BE2C (cell line): ENCODE results near the gene C2orf80.

ENCODE experiments used
- DNase-seq: peaks from one replicate; pipeline ENCODE4 v3.0.0-alpha.2; 2020
- H3K27me3 ChIP-seq: fragments of 250-450 bp; sonication (Bioruptor Pico); 2 replicates; pipeline ENCODE4 v1.5.1; 2020; ENCODE audit warnings: mild to moderate bottlenecking
- H3K36me3 ChIP-seq: fragments of 250-450 bp; sonication (Bioruptor Pico); 2 replicates; pipeline ENCODE4 v1.5.1; 2020; ENCODE audit warnings: mild to moderate bottlenecking
- H3K4me1 ChIP-seq: fragments of 250-450 bp; sonication (Bioruptor Pico); 2 replicates; pipeline ENCODE4 v1.5.1; 2020
- H3K4me3 ChIP-seq: 2 replicates; pipeline ENCODE4 v1.5.1; 2011; ENCODE audit warnings: low read depth, low read length
- H3K9me3 ChIP-seq: fragments of 250-450 bp; sonication (Bioruptor Pico); 2 replicates; pipeline ENCODE4 v1.5.1; 2020
- CTCF ChIP-seq: IDR thresholded peaks from 2 replicates; pipeline ENCODE4 v1.5.1; 2012; ENCODE audit warnings: mild to moderate bottlenecking, low read depth, low read length

C2orf80 gene

GRCh38 chr2:208183972-208184705, 5.7 kb downstream of the C2orf80 start:
- H3K27me3 ChIP-seq = no peaks in the 10 kb centered on the region
- no peak overlapping the region for H3K4me3 ChIP-seq
- H3K36me3 ChIP-seq = no peaks in the 10 kb centered on the region
- DNase-seq = no peak
- no peaks in the 10 kb centered on the region for H3K4me1 ChIP-seq
- H3K9me3 ChIP-seq = no peaks in the 10 kb centered on the region
- TF ChIP-seq CTCF = no peak

GRCh38 chr2:208183526-208183925, 6.3 kb downstream of the C2orf80 start:
- no peak for TF ChIP-seq CTCF
- Histone ChIP-seq H3K4me3 (no peak overlapping the region), H3K4me1 (no peaks in the 10 kb centered on the region), H3K36me3 (no peaks in the 10 kb centered on the region), H3K27me3 (no peaks in the 10 kb centered on the region), H3K9me3 (no peaks in the 10 kb centered on the region)
- no peak for DNase-seq

GRCh38 chr2:208182835-208183234, 7.0 kb downstream of the C2orf80 start:
- no peak for TF ChIP-seq CTCF
- no peaks in the 10 kb centered on the region for H3K27me3 ChIP-seq

GRCh38 chr2:208179028-208179609, 10.7 kb downstream of the C2orf80 start:
- no peak for TF ChIP-seq CTCF
- no peaks in the 10 kb centered on the region for H3K9me3 ChIP-seq
- H3K27me3 ChIP-seq = no peaks in the 10 kb centered on the region
- H3K4me1 ChIP-seq = no peaks in the 10 kb centered on the region; the same call in 1 of the 2 replicates
- H3K36me3 ChIP-seq = no peaks in the 10 kb centered on the region
- DNase-seq = no peak
- H3K4me3 ChIP-seq = no peak overlapping the region

More at GRCh38 chr2:208182835-208183234, 7.0 kb downstream of the C2orf80 start:
- Histone ChIP-seq H3K4me3 (no peak overlapping the region), H3K4me1 (no peaks in the 10 kb centered on the region), H3K36me3 (no peaks in the 10 kb centered on the region), H3K9me3 (no peaks in the 10 kb centered on the region)
- no peak for DNase-seq

- TF ChIP-seq CTCF = no peak
- Histone ChIP-seq H3K4me3 (no peak overlapping the region), H3K27me3 (no peaks in the 10 kb centered on the region), H3K9me3 (no peaks in the 10 kb centered on the region), H3K4me1 (no peaks in the 10 kb centered on the region; the same call in 1 of the 2 replicates), H3K36me3 (no peaks in the 10 kb centered on the region)
- DNase-seq = no peak
These were observed 14.0 kb downstream of the C2orf80 start for GRCh38 chr2:208175840-208176153.
